Measurements from ENCODE around the gene VSIG10L2.
"Not testable (repeated sequence)": the region's sequence is repeated elsewhere in the genome, so short reads cannot be mapped to it uniquely, and the experiment has no call there.

VSIG10L2 gene

GRCh38 chr11:125974284-125974683 is 28.4 kb downstream of the VSIG10L2 start:
- no peak for DNase-seq

- DNase-seq: no peak
Observed at GRCh38 chr11:125975634-125976033, 29.8 kb downstream of the VSIG10L2 start.

GRCh38 chr11:125976156-125976555 is 30.3 kb downstream of the VSIG10L2 start:
- DNase-seq: no peak

GRCh38 chr11:125977333-125977732 is 31.5 kb downstream of the VSIG10L2 start:
- no peak for DNase-seq

GRCh38 chr11:125978181-125978716 is 32.4 kb downstream of the VSIG10L2 start:
- DNase-seq: no peak

GRCh38 chr11:125978778-125979407 is 33.0 kb downstream of the VSIG10L2 start:
- no peak for DNase-seq

- DNase-seq: no peak
Observed at GRCh38 chr11:125979511-125979910, 33.7 kb downstream of the VSIG10L2 start.

GRCh38 chr11:125980436-125980835 is 34.6 kb downstream of the VSIG10L2 start:
- no peak for DNase-seq

- DNase-seq: no peak
Observed at GRCh38 chr11:125982348-125982730, 36.5 kb downstream of the VSIG10L2 start.

- DNase-seq: not testable (repeated sequence)
Observed at GRCh38 chr11:125985956-125986355, 40.1 kb downstream of the VSIG10L2 start.

GRCh38 chr11:125987066-125987641 is 41.3 kb downstream of the VSIG10L2 start:
- DNase-seq: no peak

GRCh38 chr11:125990244-125990643 is 44.4 kb downstream of the VSIG10L2 start:
- DNase-seq: no peak

- DNase-seq: no peak
Observed at GRCh38 chr11:125992893-125993292, 47.0 kb downstream of the VSIG10L2 start.

- no peak for DNase-seq
Observed at GRCh38 chr11:125994509-125994908, 48.7 kb downstream of the VSIG10L2 start.

- DNase-seq: no peak
Observed at GRCh38 chr11:125995313-125995712, 49.5 kb downstream of the VSIG10L2 start.

GRCh38 chr11:125998267-125998666 is 52.4 kb downstream of the VSIG10L2 start:
- DNase-seq: no peak

- DNase-seq: no peak
Observed at GRCh38 chr11:125999234-125999880, 53.5 kb downstream of the VSIG10L2 start.

GRCh38 chr11:126002181-126002580 is 56.3 kb downstream of the VSIG10L2 start:
- DNase-seq: no peak

Data from right hindlimb (tissue), 1 donor.